HEK293T (cell line): Measurements from ENCODE around the gene H1-8.

ENCODE experiments used
- CTCF ChIA-PET: fragments of 350-600 bp; formaldehyde crosslinking; extraction: SDS; loops from one replicate; lab custom pipeline; 2021; ENCODE audit warnings: antibody characterized with exemption, inconsistent platforms; lab: Yijun Ruan, JAX
- POLR2A ChIA-PET: fragments of 350-600 bp; formaldehyde crosslinking; extraction: SDS; loops from one replicate; lab custom pipeline; 2020; ENCODE audit warnings: antibody characterized with exemption, inconsistent platforms; lab: Yijun Ruan, JAX
- DNase-seq: peaks from one replicate; pipeline ENCODE4 v3.0.0; 2012; ENCODE audit warnings: mixed read lengths; ENCODE audit errors: extremely low spot score
- ARNT ChIP-seq: fragments of 450-650 bp; IDR thresholded peaks from 2 replicates; pipeline ENCODE4 v1.6.1; 2017; ENCODE audit warnings: mild to moderate bottlenecking
- BHLHE40 ChIP-seq: fragments of 450-650 bp; IDR thresholded peaks from 2 replicates; pipeline ENCODE4 v1.6.1; 2016; ENCODE audit warnings: mild to moderate bottlenecking, moderate library complexity, borderline replicate concordance
- CTBP1 ChIP-seq: fragments of 450-650 bp; IDR thresholded peaks from 2 replicates; pipeline ENCODE4 v1.6.1; 2016; ENCODE audit warnings: borderline replicate concordance
- ELF4 ChIP-seq: fragments of 450-650 bp; IDR thresholded peaks from 2 replicates; pipeline ENCODE4 v1.6.1; 2017; ENCODE audit warnings: antibody characterized with exemption
- FOXA1 ChIP-seq: fragments of 450-650 bp; IDR thresholded peaks from 2 replicates; pipeline ENCODE4 v1.6.1; 2016; ENCODE audit warnings: mild to moderate bottlenecking
- FOXK2 ChIP-seq: fragments of 450-650 bp; IDR thresholded peaks from 2 replicates; pipeline ENCODE4 v1.6.1; 2016; ENCODE audit warnings: mild to moderate bottlenecking
- FOXM1 ChIP-seq: fragments of 450-650 bp; IDR thresholded peaks from 2 replicates; pipeline ENCODE4 v1.6.1; 2017; ENCODE audit warnings: mild to moderate bottlenecking, borderline replicate concordance
- HDGF ChIP-seq: fragments of 450-650 bp; IDR thresholded peaks from 2 replicates; pipeline ENCODE4 v1.6.1; 2017; ENCODE audit warnings: antibody characterized with exemption, borderline replicate concordance
- L3MBTL2 ChIP-seq: fragments of 450-650 bp; conservative IDR thresholded peaks from 2 replicates; pipeline ENCODE4 v1.6.1; 2016; ENCODE audit warnings: mild to moderate bottlenecking
- LEF1 ChIP-seq: fragments of 450-650 bp; IDR thresholded peaks from 2 replicates; pipeline ENCODE4 v1.6.1; 2017; ENCODE audit warnings: mild to moderate bottlenecking, borderline replicate concordance
- NFRKB ChIP-seq: fragments of 450-650 bp; IDR thresholded peaks from 2 replicates; pipeline ENCODE4 v1.6.1; 2016; ENCODE audit warnings: mild to moderate bottlenecking, moderate library complexity
- SP1 ChIP-seq: fragments of 450-650 bp; IDR thresholded peaks from 2 replicates; pipeline ENCODE4 v1.6.1; 2017
- SUZ12 ChIP-seq: fragments of 450-650 bp; IDR thresholded peaks from 2 replicates; pipeline ENCODE4 v1.6.1; 2016; ENCODE audit warnings: mild to moderate bottlenecking
- TARDBP ChIP-seq: fragments of 450-650 bp; IDR thresholded peaks from 2 replicates; pipeline ENCODE4 v1.6.1; 2016
- ZNF384 ChIP-seq: fragments of 450-650 bp; IDR thresholded peaks from 2 replicates; pipeline ENCODE4 v1.6.1; 2016
- TF ChIP-seq, protein P1 (sequence below): fragments of 450-650 bp; IDR thresholded peaks from 2 replicates; pipeline ENCODE4 v1.6.1; 2016

The H1-8 gene

DNA sequence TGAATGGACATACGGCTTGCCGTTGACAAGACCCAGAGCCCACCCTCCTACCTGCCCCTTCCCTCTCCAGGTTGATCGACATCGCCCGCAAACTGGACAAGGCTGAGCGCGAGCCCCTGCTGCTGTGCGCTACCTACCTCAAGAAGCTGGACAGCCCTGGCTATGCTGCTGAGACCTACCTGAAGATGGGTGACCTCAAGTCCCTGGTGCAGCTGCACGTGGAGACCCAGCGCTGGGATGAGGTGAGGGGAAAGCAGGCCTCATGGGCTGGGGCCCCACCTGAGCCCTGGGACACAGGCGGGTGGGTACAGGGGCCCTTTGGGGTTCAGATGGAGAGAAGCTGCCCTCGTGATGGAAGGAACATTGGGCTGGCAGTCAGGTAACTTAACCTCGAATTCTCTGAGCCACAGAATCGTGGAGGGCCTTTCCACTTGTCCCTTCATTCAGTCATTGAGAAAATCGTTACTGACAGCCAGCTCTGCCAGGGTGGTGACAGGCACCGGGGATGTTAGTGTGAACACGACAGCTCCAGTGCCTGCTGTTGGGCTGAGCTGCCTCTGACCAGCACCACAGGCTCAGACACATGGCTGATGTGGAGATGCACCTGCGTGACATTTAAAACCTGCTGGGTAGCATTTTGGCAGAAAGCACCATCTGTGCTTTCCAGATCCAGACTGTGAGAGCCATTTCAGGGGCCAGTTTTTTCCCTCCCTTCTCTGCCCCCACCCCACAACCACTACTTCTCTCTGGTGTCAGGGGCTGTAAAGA lies 40.1 kb upstream of the H1-8 start:
- TF ChIP-seq LEF1, result no peak
- no peak for DNase-seq
- POLR2A ChIA-PET, result no interaction called here
- CTCF ChIA-PET, result no interaction called here

DNA sequence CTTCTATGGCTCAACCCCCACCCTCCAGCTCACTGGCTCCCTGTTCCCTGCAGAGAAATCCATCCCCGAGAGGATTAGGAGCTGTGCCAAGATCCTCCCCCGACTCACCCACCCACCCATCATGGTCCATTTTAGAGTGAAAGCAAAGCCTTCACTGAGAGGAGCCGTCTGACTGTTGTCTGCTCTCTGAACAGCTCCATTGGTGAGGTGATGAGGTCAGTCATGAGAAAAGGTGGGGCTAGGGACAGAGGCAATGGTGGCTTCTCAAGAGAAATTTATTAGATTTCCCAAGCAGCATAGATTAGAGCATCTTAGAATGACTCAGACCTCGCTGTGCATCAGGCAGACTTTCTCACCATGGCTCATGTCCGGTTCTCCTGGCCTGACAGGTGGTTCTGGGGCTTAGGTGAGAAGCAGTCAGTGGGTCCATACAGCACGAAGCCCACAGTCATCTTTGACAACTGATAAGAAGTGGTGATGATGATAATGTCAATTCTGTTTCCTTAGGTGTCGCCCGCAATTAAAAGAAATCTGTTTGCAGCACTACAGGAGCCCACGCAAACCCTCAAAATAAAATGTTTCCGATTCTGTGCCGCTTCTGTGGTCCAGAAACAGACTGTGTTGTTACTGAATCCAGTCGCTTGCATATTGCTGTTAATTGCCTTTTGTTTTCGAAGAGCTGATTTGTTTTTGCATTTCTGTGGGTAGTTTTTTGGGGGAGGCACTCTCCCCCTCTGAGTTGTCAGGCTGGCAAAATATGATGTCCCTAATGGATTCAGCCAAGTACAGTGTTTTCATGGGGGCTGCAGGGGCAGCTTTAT lies 39.3 kb upstream of the H1-8 start:
- ChIA-PET CTCF (no interaction called here), POLR2A (no interaction called here)
- DNase-seq, result no peak
- TF ChIP-seq CTBP1, result no peak
- TF ChIP-seq FOXA1, result no peak
- no peak for TF ChIP-seq SP1
- TF ChIP-seq FOXM1, result no peak
- TF ChIP-seq TARDBP, result no peak
- TF ChIP-seq HDGF, result no peak
- TF ChIP-seq, protein P1, sequence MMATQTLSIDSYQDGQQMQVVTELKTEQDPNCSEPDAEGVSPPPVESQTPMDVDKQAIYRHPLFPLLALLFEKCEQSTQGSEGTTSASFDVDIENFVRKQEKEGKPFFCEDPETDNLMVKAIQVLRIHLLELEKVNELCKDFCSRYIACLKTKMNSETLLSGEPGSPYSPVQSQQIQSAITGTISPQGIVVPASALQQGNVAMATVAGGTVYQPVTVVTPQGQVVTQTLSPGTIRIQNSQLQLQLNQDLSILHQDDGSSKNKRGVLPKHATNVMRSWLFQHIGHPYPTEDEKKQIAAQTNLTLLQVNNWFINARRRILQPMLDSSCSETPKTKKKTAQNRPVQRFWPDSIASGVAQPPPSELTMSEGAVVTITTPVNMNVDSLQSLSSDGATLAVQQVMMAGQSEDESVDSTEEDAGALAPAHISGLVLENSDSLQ, result no peak
- TF ChIP-seq LEF1, result no peak
- no peak for TF ChIP-seq BHLHE40

DNA sequence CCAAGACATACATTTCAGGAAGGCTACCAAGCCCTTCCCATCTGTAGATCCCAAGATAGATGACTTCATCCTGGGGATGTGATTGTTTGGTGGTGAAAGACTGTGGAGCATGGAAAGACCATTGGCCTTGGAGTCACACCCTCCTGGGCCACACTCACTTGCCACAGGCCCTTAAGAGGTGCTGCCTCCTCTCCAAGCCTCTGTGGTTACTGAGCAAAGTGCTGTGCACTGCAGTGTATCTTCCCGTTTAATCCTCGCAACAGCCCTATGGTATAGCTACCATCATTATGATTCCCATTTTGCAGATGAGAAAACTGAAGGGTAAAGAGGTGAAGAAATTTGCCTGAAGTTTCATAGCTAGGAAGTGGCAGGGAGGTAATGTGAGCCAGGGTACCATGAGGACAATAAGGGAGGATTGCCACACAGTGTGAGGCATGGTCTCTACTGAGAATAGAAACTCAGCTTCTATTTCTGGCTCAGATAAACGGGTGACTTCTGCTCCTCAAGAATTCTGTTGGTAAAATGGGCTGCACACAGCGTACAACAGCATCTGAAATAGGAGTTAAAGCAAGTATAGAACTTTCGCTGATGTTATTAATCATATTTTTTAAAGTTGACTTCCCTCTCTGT lies 38.4 kb upstream of the H1-8 start:
- TF ChIP-seq FOXK2 (no peak), FOXA1 (no peak)
- DNase-seq, result no peak
- ChIA-PET POLR2A (no interaction called here), CTCF (no interaction called here)

DNA sequence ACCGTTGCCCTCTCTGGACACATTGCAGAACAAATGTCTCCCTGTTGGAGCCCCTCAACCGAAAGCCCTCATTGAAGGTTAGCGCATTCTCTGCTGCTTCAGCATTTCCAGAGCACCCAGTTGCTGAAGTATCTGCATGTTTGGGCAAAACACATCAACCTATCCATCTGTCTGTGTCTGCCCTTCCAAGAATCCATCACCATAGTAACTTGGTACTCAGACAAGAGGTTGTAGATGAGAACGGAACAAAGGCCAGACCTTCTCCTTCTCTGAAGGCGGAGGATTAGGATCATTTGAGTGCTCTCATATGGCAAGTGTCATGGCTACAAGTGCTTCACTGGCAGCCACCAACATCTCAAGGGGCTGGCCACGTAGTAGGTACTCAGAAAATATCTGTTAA lies 37.6 kb upstream of the H1-8 start:
- CTCF ChIA-PET, result no interaction called here

DNA sequence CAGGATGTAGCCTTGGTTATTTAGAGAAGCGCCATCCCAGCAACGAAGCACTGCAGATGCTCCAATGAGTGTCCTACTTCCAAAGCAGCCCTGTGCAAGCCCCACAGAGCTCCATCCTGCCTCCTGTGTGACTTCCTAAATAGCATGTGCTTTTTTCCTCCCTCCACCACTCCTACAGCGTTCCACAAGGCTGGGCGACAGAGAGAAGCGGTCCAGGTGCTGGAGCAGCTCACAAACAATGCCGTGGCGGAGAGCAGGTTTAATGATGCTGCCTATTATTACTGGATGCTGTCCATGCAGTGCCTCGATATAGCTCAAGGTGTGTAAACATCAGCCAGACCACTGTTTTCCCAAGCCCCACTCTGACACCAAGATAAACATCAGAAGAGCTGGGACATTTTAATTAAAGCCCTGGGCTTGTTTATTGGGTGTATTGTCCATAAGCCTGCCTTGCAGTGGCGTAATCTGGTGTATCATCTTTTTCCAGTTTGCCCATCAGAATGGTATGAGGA lies 36.7 kb upstream of the H1-8 start:
- TF ChIP-seq FOXK2, result no peak
- no peak for TF ChIP-seq ELF4
- TF ChIP-seq FOXM1, result no peak
- no peak for TF ChIP-seq SP1
- TF ChIP-seq L3MBTL2, result no peak
- no peak for TF ChIP-seq LEF1
- TF ChIP-seq ARNT, result no peak
- TF ChIP-seq TARDBP, result no peak
- CTCF ChIA-PET, result no interaction called here

More for the DNA sequence above, 37.6 kb upstream of the H1-8 start:
- no peak for DNase-seq
- TF ChIP-seq SUZ12 (no peak), SP1 (no peak), ELF4 (no peak), BHLHE40 (no peak), LEF1 (no peak), FOXK2 (no peak)
- POLR2A ChIA-PET, result no interaction called here

DNA sequence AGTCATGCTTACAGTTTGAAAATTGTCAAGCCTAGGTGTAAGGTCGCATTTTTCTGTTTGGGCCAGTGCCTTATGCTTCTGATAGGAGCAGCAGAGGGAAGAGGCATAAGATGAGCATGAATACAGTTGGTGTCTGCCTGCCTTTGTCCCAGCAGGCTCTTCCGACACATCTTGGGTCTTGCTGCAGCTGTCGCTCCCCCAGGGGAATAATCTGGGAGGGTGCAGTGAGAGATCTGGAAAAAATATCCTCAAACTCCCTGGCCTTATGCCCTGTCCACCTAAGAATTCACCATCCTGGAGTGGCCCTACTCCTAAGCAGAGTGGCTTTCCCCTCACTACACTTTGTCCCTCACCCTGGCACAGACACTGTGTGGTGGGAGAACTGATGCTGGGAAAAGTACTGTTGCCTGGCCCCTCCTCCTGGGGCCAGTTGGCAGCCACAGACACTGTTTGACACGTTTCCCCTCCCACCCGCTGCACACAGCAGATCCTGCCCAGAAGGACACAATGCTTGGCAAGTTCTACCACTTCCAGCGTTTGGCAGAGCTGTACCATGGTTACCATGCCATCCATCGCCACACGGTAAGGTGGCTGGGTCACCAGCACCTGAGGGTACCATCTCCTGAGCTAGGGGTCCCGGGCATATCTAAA lies 35.7 kb upstream of the H1-8 start:
- TF ChIP-seq CTBP1 (no peak), FOXK2 (no peak), SP1 (no peak), TARDBP (no peak), LEF1 (no peak), ARNT (no peak), FOXM1 (no peak), L3MBTL2 (no peak), SUZ12 (no peak), ELF4 (no peak), NFRKB (no peak), ZNF384 (no peak), BHLHE40 (no peak), HDGF (no peak), FOXA1 (no peak)
- TF ChIP-seq, protein P1, result no peak
- no peak for DNase-seq
- POLR2A ChIA-PET, result no interaction called here
- CTCF ChIA-PET, result no interaction called here

More for the DNA sequence above, 36.7 kb upstream of the H1-8 start:
- POLR2A ChIA-PET, result no interaction called here
- DNase-seq, result no peak
